ENCODE measurements around the gene CEP170. TPM values are rescaled to one million over a fixed set of nuclear protein-coding genes. Genes with fewer than 3 reads are reported as not detected.
A peak's percentile ranks its signal among the peaks of the same experiment; 100 is the strongest.

CEP170 gene
- polyA plus RNA-seq, 1 donor from 2014 or later, result 403 TPM

DNA sequence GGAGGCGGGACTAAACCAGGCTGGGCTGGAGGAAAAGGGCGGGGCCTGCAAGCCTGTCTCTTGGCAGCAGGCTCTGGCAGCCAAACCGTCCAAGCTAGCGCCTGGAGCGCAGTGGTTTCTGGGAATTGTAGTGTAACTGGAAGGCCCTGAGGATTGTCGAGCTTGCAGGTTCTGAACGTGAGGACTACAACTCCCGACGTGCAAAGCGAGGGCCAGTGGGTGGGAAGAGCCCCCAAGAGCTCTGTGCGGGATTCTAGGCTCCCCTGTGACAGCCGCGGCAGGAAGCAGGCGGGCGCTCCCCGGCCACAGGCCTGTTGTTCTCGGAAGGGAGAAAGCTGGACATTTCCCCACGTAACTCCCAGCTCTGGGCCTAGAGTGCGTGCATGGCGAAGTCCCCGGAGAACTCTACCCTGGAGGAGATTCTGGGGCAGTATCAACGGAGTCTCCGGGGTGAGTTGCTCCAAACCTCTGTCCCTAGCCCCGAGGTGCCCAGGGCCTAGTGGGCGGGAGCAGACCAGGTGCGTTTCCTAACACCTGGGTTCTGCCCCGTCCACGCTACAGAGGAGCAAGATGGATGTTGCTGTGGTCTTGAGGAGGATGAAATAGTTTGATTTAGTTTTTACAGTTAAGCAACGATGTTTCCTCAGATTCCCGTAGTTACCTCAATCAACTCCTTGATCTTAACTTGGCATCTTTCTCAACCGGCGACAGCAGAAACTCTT is 871 bp upstream of the CEP170 start, which contains the start of gene SDCCAG8:
Gene SDCCAG8, plus strand, starts transcription at position 251 of the 722 bp plus-strand sequence. Its CDS starts 133 bp downstream, at position 384.
- H3K9me3 ChIP-seq (ENCODE audit: low read length), result no peaks in the 10 kb centered on the region
- peaks cover 58% of the 10 kb centered on the region for H3K79me2 ChIP-seq (replicated peaks; ENCODE audit: insufficient read depth, low read length)
- H3K27ac ChIP-seq (ENCODE audit: low read length), result peak within 1 kb of the TSS; percentile 94
- H3K27me3 ChIP-seq (ENCODE audit: insufficient read depth, low read depth, low read length), result no peaks in the 10 kb centered on the region
- peak within 1 kb of the TSS; percentile 54 for H3K4me2 ChIP-seq (ENCODE audit: low read length)
- TF ChIP-seq EP300 (conservative IDR thresholded peaks at IDR 0.05; ENCODE audit: poor library complexity, severe bottlenecking) (peak; percentile 7), POLR2AphosphoS5 (IDR thresholded peaks at IDR 0.05) (peak; percentile 80), TAF1 (IDR thresholded peaks at IDR 0.05; ENCODE audit: low read depth) (no peak), MXI1 (conservative IDR thresholded peaks at IDR 0.05; ENCODE audit: poor library complexity, severe bottlenecking) (peak; percentile 75)
- TF ChIP-seq, protein P1, sequence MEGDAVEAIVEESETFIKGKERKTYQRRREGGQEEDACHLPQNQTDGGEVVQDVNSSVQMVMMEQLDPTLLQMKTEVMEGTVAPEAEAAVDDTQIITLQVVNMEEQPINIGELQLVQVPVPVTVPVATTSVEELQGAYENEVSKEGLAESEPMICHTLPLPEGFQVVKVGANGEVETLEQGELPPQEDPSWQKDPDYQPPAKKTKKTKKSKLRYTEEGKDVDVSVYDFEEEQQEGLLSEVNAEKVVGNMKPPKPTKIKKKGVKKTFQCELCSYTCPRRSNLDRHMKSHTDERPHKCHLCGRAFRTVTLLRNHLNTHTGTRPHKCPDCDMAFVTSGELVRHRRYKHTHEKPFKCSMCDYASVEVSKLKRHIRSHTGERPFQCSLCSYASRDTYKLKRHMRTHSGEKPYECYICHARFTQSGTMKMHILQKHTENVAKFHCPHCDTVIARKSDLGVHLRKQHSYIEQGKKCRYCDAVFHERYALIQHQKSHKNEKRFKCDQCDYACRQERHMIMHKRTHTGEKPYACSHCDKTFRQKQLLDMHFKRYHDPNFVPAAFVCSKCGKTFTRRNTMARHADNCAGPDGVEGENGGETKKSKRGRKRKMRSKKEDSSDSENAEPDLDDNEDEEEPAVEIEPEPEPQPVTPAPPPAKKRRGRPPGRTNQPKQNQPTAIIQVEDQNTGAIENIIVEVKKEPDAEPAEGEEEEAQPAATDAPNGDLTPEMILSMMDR (IDR thresholded peaks at IDR 0.05; ENCODE audit: poor library complexity, severe bottlenecking), result no peak
- H3K4me3 ChIP-seq (ENCODE audit: low read length), result peak within 1 kb of the TSS; percentile 83
- no peaks in the 10 kb centered on the region for H3K9me2 ChIP-seq (ENCODE audit: insufficient read depth, low read length)
- H3K36me3 ChIP-seq (ENCODE audit: insufficient read depth, low read length), result no peaks in the 10 kb centered on the region
- peak within 1 kb of the TSS; percentile 86 for H2AFZ ChIP-seq (ENCODE audit: low read depth, low read length)
- peak within 1 kb of the TSS; percentile 98 for H3K9ac ChIP-seq (ENCODE audit: low read length)
- H4K20me1 ChIP-seq (ENCODE audit: insufficient read depth), result peaks cover 24% of the 10 kb centered on the region
- H3F3A ChIP-seq (ENCODE audit: insufficient read depth, low read length, poor library complexity, severe bottlenecking), result peaks cover 8% of the 10 kb centered on the region

DNA sequence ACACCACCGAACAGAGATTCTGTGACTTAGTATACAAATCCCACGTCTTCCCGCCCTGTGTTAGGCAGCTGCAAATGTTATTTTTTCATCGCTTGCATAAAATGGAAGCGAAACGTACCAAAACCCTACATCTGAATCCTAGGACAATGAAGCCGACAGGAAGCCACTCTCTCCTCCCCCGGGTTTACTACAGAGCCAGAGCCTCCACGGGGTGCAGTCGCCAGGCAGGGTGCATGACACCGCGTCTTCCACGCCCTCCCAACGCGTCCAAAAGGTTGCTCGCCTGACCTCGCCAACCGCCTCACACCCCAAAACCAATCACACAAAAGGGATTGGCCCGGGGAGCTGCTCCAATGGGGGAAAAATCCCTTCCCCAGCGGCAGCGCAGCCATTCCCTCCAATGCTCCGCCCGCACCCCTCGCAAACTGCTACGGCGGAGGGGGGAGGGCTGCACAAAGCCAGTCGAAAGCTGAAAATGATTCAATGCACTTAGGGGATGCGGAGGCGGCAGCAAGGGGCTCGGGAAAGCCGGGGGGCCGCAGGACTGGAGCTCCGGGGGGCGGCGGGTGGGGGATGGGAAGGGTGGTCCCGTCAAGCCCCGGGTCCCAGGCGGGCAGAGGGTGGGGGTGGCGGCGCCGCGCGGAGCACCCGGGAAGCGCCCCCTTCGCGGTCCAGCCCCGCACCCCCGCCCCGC is 701 bp downstream of the CEP170 start:
- Histone ChIP-seq H2AFZ (ENCODE audit: low read depth, low read length) (peak overlapping the region; percentile 56), H3F3A (ENCODE audit: insufficient read depth, low read length, poor library complexity, severe bottlenecking) (peaks cover 8% of the 10 kb centered on the region), H3K9me2 (ENCODE audit: insufficient read depth, low read length) (no peaks in the 10 kb centered on the region), H3K27ac (ENCODE audit: low read length) (peak overlapping the region; percentile 94), H3K79me2 (replicated peaks; ENCODE audit: insufficient read depth, low read length) (peaks cover 74% of the 10 kb centered on the region), H3K27me3 (ENCODE audit: insufficient read depth, low read depth, low read length) (no peaks in the 10 kb centered on the region), H3K9ac (ENCODE audit: low read length) (peak overlapping the region; percentile 98), H3K36me3 (ENCODE audit: insufficient read depth, low read length) (no peaks in the 10 kb centered on the region), H4K20me1 (ENCODE audit: insufficient read depth) (peaks cover 35% of the 10 kb centered on the region), H3K9me3 (ENCODE audit: low read length) (no peaks in the 10 kb centered on the region), H3K4me2 (ENCODE audit: low read length) (no peak overlapping the region), H3K4me3 (ENCODE audit: low read length) (peak overlapping the region; percentile 83)
- TF ChIP-seq POLR2AphosphoS5 (IDR thresholded peaks at IDR 0.05) (peak; percentile 56), MXI1 (conservative IDR thresholded peaks at IDR 0.05; ENCODE audit: poor library complexity, severe bottlenecking) (peak; percentile 15), RAD21 (conservative IDR thresholded peaks at IDR 0.05) (no peak), TAF1 (IDR thresholded peaks at IDR 0.05; ENCODE audit: low read depth) (peak; percentile 48)
- TF ChIP-seq, protein P2, sequence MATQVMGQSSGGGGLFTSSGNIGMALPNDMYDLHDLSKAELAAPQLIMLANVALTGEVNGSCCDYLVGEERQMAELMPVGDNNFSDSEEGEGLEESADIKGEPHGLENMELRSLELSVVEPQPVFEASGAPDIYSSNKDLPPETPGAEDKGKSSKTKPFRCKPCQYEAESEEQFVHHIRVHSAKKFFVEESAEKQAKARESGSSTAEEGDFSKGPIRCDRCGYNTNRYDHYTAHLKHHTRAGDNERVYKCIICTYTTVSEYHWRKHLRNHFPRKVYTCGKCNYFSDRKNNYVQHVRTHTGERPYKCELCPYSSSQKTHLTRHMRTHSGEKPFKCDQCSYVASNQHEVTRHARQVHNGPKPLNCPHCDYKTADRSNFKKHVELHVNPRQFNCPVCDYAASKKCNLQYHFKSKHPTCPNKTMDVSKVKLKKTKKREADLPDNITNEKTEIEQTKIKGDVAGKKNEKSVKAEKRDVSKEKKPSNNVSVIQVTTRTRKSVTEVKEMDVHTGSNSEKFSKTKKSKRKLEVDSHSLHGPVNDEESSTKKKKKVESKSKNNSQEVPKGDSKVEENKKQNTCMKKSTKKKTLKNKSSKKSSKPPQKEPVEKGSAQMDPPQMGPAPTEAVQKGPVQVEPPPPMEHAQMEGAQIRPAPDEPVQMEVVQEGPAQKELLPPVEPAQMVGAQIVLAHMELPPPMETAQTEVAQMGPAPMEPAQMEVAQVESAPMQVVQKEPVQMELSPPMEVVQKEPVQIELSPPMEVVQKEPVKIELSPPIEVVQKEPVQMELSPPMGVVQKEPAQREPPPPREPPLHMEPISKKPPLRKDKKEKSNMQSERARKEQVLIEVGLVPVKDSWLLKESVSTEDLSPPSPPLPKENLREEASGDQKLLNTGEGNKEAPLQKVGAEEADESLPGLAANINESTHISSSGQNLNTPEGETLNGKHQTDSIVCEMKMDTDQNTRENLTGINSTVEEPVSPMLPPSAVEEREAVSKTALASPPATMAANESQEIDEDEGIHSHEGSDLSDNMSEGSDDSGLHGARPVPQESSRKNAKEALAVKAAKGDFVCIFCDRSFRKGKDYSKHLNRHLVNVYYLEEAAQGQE (IDR thresholded peaks at IDR 0.05; ENCODE audit: borderline replicate concordance), result peak; percentile 63
